ENCODE results near the gene DNAAF2. TPM values are rescaled to one million over a fixed set of nuclear protein-coding genes. Genes with fewer than 3 reads are reported as not detected.
A peak's percentile ranks its signal among the peaks of the same experiment; 100 is the strongest.
"Not testable (repeated sequence)": the region's sequence is repeated elsewhere in the genome, so short reads cannot be mapped to it uniquely, and the experiment has no call there.

DNAAF2 gene
- total RNA-seq, 1 experiment from 2014 or later, result 13.7 TPM

- ChIA-PET POLR2A (ENCODE audit: low non-redundant PET) (interaction anchor here (0.6 to 0.8 kb wide), 5 partner anchors 20 to 1560 kb away, joined by 3 to 4 read pairs (median 4); no protein-coding TSS in a partner anchor), CTCF (interaction anchor here (0.5 to 1.5 kb wide), 4 partner anchors 9 to 275 kb away, joined by 3 to 5 read pairs (median 4); partner anchors contain the start of genes LRR1, MGAT2 and RPL36AL)
- Histone ChIP-seq H3K27me3 (replicated peaks; ENCODE audit: insufficient read depth, low read depth, low read length, poor library complexity) (no peaks in the 10 kb centered on the region), H3K4me3 (ENCODE audit: low read depth, low read length, poor library complexity, severe bottlenecking) (peak within 1 kb of the TSS; percentile 76), H3K4me1 (ENCODE audit: insufficient read depth, low read length, poor library complexity, severe bottlenecking) (peaks cover 21% of the 10 kb centered on the region), H3K27ac (ENCODE audit: low read depth, low read length, poor library complexity, severe bottlenecking) (peak within 1 kb of the TSS; percentile 87), H3K9me3 (ENCODE audit: low read depth, low read length, poor library complexity, severe bottlenecking) (no peaks in the 10 kb centered on the region), H3K36me3 (ENCODE audit: insufficient read depth, low read length, poor library complexity, severe bottlenecking) (peaks cover 33% of the 10 kb centered on the region)
- intact Hi-C loops (cut with micrococcal nuclease; ENCODE audit: unreplicated experiment), result no loop called here
- peak; percentile 99 for DNase-seq (ENCODE audit: low spot score)
- TF ChIP-seq EZH2 (IDR thresholded peaks at IDR 0.05; ENCODE audit: borderline replicate concordance, low read depth, low read length, poor library complexity, severe bottlenecking) (no peak), CTCF (conservative IDR thresholded peaks at IDR 0.05; ENCODE audit: low read depth, low read length) (no peak)
- BruUV-seq (replicated peaks), result no TSS peak
Observed at GRCh38 chr14:49585803-49586672, 49.0 kb downstream of the DNAAF2 start, which contains the start of gene RPS29. RPS29 (minus strand) TSS chr14:49586380; CDS start chr14:49586346, 34 bp downstream.

- H3K4me1 ChIP-seq (ENCODE audit: insufficient read depth, low read length, poor library complexity, severe bottlenecking), result peaks cover 21% of the 10 kb centered on the region
- CTCF ChIA-PET; BruUV-seq (replicated peaks); intact Hi-C loops (cut with micrococcal nuclease; ENCODE audit: unreplicated experiment); H3K9me3 ChIP-seq (ENCODE audit: low read depth, low read length, poor library complexity, severe bottlenecking); H3K27me3 ChIP-seq (replicated peaks; ENCODE audit: insufficient read depth, low read depth, low read length, poor library complexity): not testable (repeated sequence)
- POLR2A ChIA-PET (ENCODE audit: low non-redundant PET), result interaction anchor here (0.6 kb wide), 1 partner anchor 1159 kb away, joined by 4 read pairs; no protein-coding TSS in a partner anchor
- H3K4me3 ChIP-seq (ENCODE audit: low read depth, low read length, poor library complexity, severe bottlenecking), result peak overlapping the region; percentile 76
- peaks cover 33% of the 10 kb centered on the region for H3K36me3 ChIP-seq (ENCODE audit: insufficient read depth, low read length, poor library complexity, severe bottlenecking)
- peak overlapping the region; percentile 87 for H3K27ac ChIP-seq (ENCODE audit: low read depth, low read length, poor library complexity, severe bottlenecking)
- DNase-seq (ENCODE audit: low spot score), result peak; percentile 36
Observed at GRCh38 chr14:49584981-49585640, 49.9 kb downstream of the DNAAF2 start.

- intact Hi-C loops (cut with micrococcal nuclease; ENCODE audit: unreplicated experiment), result no loop called here
- peaks cover 33% of the 10 kb centered on the region for H3K36me3 ChIP-seq (ENCODE audit: insufficient read depth, low read length, poor library complexity, severe bottlenecking)
- ChIA-PET POLR2A (ENCODE audit: low non-redundant PET) (interaction anchor here (0.6 kb wide), 1 partner anchor 1379 kb away, joined by 3 read pairs; no protein-coding TSS in a partner anchor), CTCF (no interaction called here)
- no TSS peak for BruUV-seq (replicated peaks)
- peak overlapping the region; percentile 76 for H3K4me3 ChIP-seq (ENCODE audit: low read depth, low read length, poor library complexity, severe bottlenecking)
- no peaks in the 10 kb centered on the region for H3K27me3 ChIP-seq (replicated peaks; ENCODE audit: insufficient read depth, low read depth, low read length, poor library complexity)
- peak overlapping the region; percentile 87 for H3K27ac ChIP-seq (ENCODE audit: low read depth, low read length, poor library complexity, severe bottlenecking)
- H3K9me3 ChIP-seq (ENCODE audit: low read depth, low read length, poor library complexity, severe bottlenecking), result no peaks in the 10 kb centered on the region
- TF ChIP-seq EZH2 (IDR thresholded peaks at IDR 0.05; ENCODE audit: borderline replicate concordance, low read depth, low read length, poor library complexity, severe bottlenecking) (no peak), CTCF (conservative IDR thresholded peaks at IDR 0.05; ENCODE audit: low read depth, low read length) (no peak)
- no peak for DNase-seq (ENCODE audit: low spot score)
- H3K4me1 ChIP-seq (ENCODE audit: insufficient read depth, low read length, poor library complexity, severe bottlenecking), result peaks cover 21% of the 10 kb centered on the region
Observed at GRCh38 chr14:49584058-49584457, 51.0 kb downstream of the DNAAF2 start.

All from A673 (cell line).